Fibroblast of villous mesenchyme (primary cell): ENCODE measurements around the gene TNFRSF12A. TPM values are rescaled to one million over a fixed set of nuclear protein-coding genes. Genes with fewer than 3 reads are reported as not detected.

ENCODE experiments used
- DNase-seq: peaks from one replicate; pipeline ENCODE4 v3.0.0-alpha.2; 2010; ENCODE audit warnings: low read depth
- H3K4me3 ChIP-seq: 2 replicates; pipeline ENCODE4 v1.5.1; 2011; ENCODE audit warnings: low read depth, mild to moderate bottlenecking, low read length
- total RNA-seq: library from RNA; depleted of rRNA; stranded (reverse); fragments of >200 nt; gene quantifications from 2 replicates; pipeline ENCODE4 v1.2.3, GENCODE V29; 2012
- TF ChIP-seq, protein P1 (sequence below): IDR thresholded peaks from 2 replicates; pipeline ENCODE4 v1.5.1; 2012; ENCODE audit warnings: low read depth, mild to moderate bottlenecking, low read length; ENCODE audit not compliant: insufficient read depth

TNFRSF12A gene
- total RNA-seq, 1 donor, result 196 TPM

DNA sequence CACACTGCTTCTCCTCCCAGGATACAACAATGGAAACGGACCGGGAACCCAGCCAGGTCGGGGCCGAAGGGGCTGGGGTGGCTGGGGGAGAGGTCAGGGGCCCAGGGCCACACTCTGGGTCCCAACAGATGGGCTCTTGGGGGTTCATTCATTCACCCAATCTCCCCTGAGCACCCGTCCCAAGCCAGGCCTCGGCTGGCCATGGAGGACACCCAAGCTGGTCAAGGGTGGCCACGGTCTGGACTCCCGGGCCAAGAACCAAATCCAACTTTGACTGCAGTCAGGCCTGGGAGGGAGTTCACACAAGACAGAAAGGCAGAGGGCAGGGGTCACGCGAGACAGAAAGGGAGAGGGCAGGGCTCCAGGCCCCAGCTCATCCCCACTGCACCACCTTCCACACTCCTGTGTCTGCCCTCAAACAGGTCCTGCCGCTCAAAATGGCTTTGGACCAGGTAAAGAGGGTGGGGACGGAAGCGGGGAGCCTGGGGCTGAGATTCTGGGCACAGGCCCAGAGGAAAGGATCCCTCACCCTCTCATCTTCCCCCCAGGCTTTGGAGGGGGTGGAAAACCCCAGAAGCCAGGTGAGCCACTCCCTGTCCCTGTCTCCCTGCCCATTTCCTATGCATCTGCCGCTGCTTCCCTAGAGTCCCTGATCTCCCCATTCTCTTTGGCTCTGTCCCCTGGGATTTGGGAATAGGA is 27.6 kb upstream of the TNFRSF12A start:
- no peak for DNase-seq
- H3K4me3 ChIP-seq, result no peak overlapping the region
- TF ChIP-seq, protein P1, sequence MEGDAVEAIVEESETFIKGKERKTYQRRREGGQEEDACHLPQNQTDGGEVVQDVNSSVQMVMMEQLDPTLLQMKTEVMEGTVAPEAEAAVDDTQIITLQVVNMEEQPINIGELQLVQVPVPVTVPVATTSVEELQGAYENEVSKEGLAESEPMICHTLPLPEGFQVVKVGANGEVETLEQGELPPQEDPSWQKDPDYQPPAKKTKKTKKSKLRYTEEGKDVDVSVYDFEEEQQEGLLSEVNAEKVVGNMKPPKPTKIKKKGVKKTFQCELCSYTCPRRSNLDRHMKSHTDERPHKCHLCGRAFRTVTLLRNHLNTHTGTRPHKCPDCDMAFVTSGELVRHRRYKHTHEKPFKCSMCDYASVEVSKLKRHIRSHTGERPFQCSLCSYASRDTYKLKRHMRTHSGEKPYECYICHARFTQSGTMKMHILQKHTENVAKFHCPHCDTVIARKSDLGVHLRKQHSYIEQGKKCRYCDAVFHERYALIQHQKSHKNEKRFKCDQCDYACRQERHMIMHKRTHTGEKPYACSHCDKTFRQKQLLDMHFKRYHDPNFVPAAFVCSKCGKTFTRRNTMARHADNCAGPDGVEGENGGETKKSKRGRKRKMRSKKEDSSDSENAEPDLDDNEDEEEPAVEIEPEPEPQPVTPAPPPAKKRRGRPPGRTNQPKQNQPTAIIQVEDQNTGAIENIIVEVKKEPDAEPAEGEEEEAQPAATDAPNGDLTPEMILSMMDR, result no peak

DNA sequence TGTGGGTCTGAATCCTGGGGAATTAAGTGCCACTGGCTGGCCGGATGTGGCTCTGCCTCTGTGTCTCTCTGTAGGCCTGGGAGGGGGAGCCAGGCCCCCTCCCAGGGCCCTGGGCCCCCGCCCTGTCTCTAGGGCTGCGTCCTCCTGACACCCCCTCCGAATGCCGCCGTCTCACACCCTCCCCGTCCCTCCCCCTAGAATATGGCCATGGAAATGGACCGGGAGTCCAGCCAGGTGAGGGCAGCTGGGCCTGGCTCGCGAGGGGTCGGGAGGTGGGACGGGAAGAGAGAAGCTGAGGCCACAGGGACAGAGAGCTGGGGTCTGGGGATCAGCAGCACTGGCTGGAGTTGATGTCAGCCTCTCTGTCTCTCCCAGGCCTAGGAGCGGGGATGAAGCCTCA is 23.9 kb upstream of the TNFRSF12A start:
- TF ChIP-seq, protein P1, result no peak
- H3K4me3 ChIP-seq, result no peak overlapping the region
- DNase-seq, result no peak

DNA sequence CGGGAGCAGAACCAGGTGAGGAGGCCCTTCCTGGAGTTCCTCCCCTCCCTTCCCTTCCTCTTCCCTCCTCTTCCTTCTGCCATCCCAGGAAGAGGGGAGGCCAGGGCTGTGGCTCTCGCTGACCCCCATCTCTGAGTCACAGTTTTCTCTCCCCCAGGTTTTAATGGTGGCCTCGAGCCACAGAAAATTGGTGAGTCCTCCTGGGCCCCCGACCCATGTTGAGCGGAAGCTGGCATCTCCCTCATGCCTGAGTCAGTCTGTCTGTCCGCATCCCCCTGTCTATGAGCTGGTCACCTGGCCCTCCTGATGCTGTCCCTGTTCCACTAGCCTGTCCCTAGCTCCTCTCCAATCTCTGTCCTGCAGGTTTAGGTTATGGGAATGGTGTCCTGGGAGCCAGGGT is 20.2 kb upstream of the TNFRSF12A start:
- DNase-seq, result no peak
- TF ChIP-seq, protein P1, result no peak

DNA sequence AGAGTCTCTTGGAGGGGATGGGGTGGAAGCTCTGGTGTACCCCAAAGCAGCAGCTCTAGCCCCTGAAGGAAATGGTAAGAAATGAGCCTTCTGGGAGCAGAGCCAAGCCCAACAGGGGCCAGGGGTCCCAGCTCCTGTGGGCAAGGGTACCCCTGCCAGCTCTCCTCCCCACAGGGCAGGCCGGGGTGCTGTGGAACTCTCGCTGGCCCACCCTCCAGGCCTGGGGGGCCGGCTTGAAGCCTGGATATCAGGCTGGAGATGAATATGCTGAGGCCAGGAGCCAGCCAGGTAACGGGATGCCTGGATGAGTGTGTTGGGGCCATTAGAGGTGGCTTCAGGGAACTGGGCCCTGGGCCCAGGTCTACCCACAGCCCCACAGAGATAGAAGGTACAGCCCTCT is 19.6 kb upstream of the TNFRSF12A start:
- no peak overlapping the region for H3K4me3 ChIP-seq
- TF ChIP-seq, protein P1, result no peak

More for the DNA sequence above, 20.2 kb upstream of the TNFRSF12A start:
- no peak overlapping the region for H3K4me3 ChIP-seq

DNA sequence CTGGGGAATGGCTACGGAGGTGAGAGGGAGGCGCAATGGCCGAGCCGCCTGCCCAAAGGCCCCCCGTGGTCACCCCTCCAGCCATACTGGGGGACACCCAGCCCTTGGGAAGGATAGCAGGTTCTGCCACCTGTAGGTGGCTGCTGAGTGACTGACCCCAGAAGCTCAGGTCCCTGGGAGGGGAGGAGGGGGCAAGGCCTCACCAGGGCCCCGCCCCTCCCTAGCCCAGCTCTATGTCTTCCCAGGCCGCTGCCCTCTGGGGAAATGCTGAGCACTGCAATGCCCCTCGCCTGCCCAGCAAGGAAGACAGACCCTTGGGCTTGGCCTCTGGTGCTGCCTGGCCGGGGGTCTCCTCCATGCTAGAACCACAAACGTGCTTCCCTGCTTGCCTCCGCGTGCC is 18.9 kb upstream of the TNFRSF12A start:
- no peak overlapping the region for H3K4me3 ChIP-seq
- no peak for DNase-seq
- TF ChIP-seq, protein P1, result no peak

More for the DNA sequence above, 19.6 kb upstream of the TNFRSF12A start:
- DNase-seq, result no peak

DNA sequence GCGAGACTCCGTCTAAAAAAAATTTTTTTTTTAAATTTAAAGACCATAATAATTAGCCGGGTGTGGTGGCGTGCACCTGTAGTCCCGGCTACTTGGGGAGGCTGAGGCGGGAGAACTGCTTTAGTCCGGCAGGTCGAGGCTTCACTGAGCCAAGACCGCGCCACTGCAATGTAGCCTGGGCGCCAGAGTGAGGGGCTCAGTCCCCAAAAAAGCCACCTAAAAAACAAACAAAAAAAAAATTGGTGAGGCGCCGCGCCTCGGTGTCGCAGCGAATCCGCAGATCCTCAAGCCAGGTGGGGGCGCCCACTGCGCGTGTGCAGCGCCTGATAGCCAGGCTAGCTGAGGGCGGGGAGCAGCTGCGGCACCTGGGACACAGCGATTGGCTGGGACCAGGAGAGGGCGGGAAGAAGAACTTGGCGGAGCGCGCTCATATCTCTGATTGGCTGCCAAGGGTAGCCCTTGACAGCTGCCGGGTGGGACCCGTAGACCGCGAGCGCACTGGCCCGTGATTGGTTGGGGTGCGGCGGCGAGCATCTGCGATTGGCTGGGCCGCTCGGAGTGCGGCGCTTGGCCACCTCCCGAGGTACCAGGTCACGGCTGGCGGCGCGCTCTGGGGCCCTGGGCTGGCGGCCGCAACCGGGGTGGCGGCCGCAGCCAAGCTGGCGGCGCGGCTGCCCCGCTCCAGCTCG is 16.4 kb upstream of the TNFRSF12A start:
- peak overlapping the region; percentile 9 for H3K4me3 ChIP-seq
- DNase-seq, result peak; percentile 99
- TF ChIP-seq, protein P1, result peak; percentile 45
